Panc1 (cell line): ENCODE data around the gene LRMDA. TPM values are rescaled to one million over a fixed set of nuclear protein-coding genes. Genes with fewer than 3 reads are reported as not detected.

Experiments
- ATAC-seq: fragments of 200-7000 bp; cut with Tn5 transposase; 2 replicates; pipeline ENCODE4 v1.9.1; 2020; ENCODE audit warnings: mild to moderate bottlenecking, moderate library complexity
- BruUV-seq: library from RNA; stranded (reverse); fragments of 400-500 nt; replicated peaks from 2 replicates; lab custom pipeline; 2021; lab: Mats Ljungman, UMichigan
- CTCF ChIA-PET: fragments of 300-600 bp; sonication (Branson Sonifier 250); formaldehyde crosslinking; loops from one replicate; lab custom pipeline; 2022; ENCODE audit warnings: antibody characterized with exemption; lab: Charles Lee
- POLR2A ChIA-PET: fragments of 300-600 bp; sonication (Branson Sonifier 250); formaldehyde crosslinking; loops from one replicate; lab custom pipeline; 2022; ENCODE audit warnings: antibody characterized with exemption; lab: Charles Lee
- DNase-seq: peaks from one replicate; pipeline ENCODE4 v3.0.0-alpha.2; 2010; ENCODE audit warnings: low read depth, low spot score
- H3K27ac ChIP-seq: 2 replicates; pipeline ENCODE4 v1.5.1; 2011; ENCODE audit warnings: mild to moderate bottlenecking, low read length, inconsistent platforms
- H3K27me3 ChIP-seq: fragments of 200-500 bp; sonication (Bioruptor generic); 2 replicates; pipeline ENCODE4 v1.6.0; 2014; ENCODE audit warnings: low read length, inconsistent platforms; ENCODE audit not compliant: control insufficient read depth, insufficient read depth
- H3K36me3 ChIP-seq: fragments of 200-500 bp; sonication (Bioruptor generic); 2 replicates; pipeline ENCODE4 v1.5.1; 2014; ENCODE audit warnings: inconsistent platforms, mild to moderate bottlenecking, low read length, moderate library complexity; ENCODE audit not compliant: control insufficient read depth, insufficient read depth
- H3K4me1 ChIP-seq: 2 replicates; pipeline ENCODE4 v1.5.1; 2011; ENCODE audit warnings: inconsistent platforms, mild to moderate bottlenecking, low read length, moderate library complexity; ENCODE audit not compliant: control insufficient read depth, insufficient read depth
- H3K4me3 ChIP-seq, 2 experiments: 2 replicates each; pipeline ENCODE4 v1.5.1; 2011 to 2012; ENCODE audit warnings: low read depth in 2 of 2, low read length in 2 of 2, mild to moderate bottlenecking in 2 of 2, inconsistent platforms in 1 of 2, moderate library complexity in 1 of 2
- H3K9me3 ChIP-seq: fragments of 200-500 bp; sonication (Bioruptor generic); 2 replicates; pipeline ENCODE4 v1.5.1; 2014; ENCODE audit warnings: low read depth, mild to moderate bottlenecking, inconsistent platforms, low read length, moderate library complexity; ENCODE audit not compliant: control insufficient read depth, insufficient read depth
- CTCF ChIP-seq: fragments of 450-650 bp; IDR thresholded peaks from 2 replicates; pipeline ENCODE4 v1.5.1; 2017; ENCODE audit warnings: mild to moderate bottlenecking
- POLR2AphosphoS5 ChIP-seq: IDR thresholded peaks from 2 replicates; pipeline ENCODE4 v1.6.1; 2012; ENCODE audit warnings: mild to moderate bottlenecking, low read depth, low read length, moderate library complexity
- REST ChIP-seq, 2 experiments: IDR thresholded peaks; 2 replicates each; pipeline ENCODE4 v1.6.1; 2011 to 2012; ENCODE audit warnings: low read depth in 2 of 2, control low read depth in 1 of 2, low read length in 1 of 2, mild to moderate bottlenecking in 1 of 2, moderate library complexity in 1 of 2; ENCODE audit not compliant: insufficient read depth in 1 of 2
- SIN3A ChIP-seq: IDR thresholded peaks from 2 replicates; pipeline ENCODE4 v1.6.1; 2012; ENCODE audit warnings: low read depth, mild to moderate bottlenecking, low read length, moderate library complexity, borderline replicate concordance; ENCODE audit not compliant: insufficient read depth
- TCF7L2 ChIP-seq: IDR thresholded peaks from 2 replicates; pipeline ENCODE4 v1.6.1; 2011; ENCODE audit warnings: mild to moderate bottlenecking, low read depth, low read length, inconsistent platforms
- in situ Hi-C: cut with HindIII; loops from 2 replicates; pipeline ENCODE4 v1.10.0; 2016; ENCODE audit warnings: low sequenced_read_pairs, low pct_unique_long_range_greater_than_20kb
- intact Hi-C: fragments of 100-400 bp; cut with micrococcal nuclease; formaldehyde crosslinking; loops from one replicate; pipeline ENCODE4 v1.10.0; 2022; ENCODE audit not compliant: unreplicated experiment
- total RNA-seq: library from RNA; stranded (reverse); gene quantifications from one replicate; pipeline ENCODE4 v1.2.1, GENCODE V29; 2021; ENCODE audit not compliant: unreplicated experiment

Gene LRMDA
- total RNA-seq, 1 experiment from 2014 or later = 1.2 TPM

- no peak overlapping the region for H3K27ac ChIP-seq
- peaks cover 10% of the 10 kb centered on the region for H3K27me3 ChIP-seq
- ChIA-PET POLR2A (no interaction called here), CTCF (no interaction called here)
- no peaks in the 10 kb centered on the region for H3K9me3 ChIP-seq
- H3K4me1 ChIP-seq = no peaks in the 10 kb centered on the region
- DNase-seq = no peak
- no peak overlapping the region for H3K4me3 ChIP-seq
- no peak for ATAC-seq
- intact Hi-C loops = no loop called here
- in situ Hi-C loops = no loop called here
- no peak for TF ChIP-seq SIN3A
- TF ChIP-seq POLR2AphosphoS5 = no peak
- TF ChIP-seq REST (IDR thresholded peaks at IDR 0.05; ENCODE audit: insufficient read depth in 1 of 2, low read depth in 2 of 2, low read length in 1 of 2) = no peak
- no peak for TF ChIP-seq TCF7L2
- TF ChIP-seq CTCF = no peak
- H3K36me3 ChIP-seq = no peaks in the 10 kb centered on the region
- no TSS peak for BruUV-seq
Measured at GRCh38 chr10:75708060-75708459, 276.6 kb downstream of the LRMDA start.

- POLR2A ChIA-PET = no interaction called here
- DNase-seq (no peak), ATAC-seq (no peak)
- Histone ChIP-seq H3K27me3 (peaks cover 10% of the 10 kb centered on the region), H3K9me3 (no peaks in the 10 kb centered on the region), H3K27ac (no peak overlapping the region), H3K36me3 (no peaks in the 10 kb centered on the region), H3K4me3 (no peak overlapping the region), H3K4me1 (no peaks in the 10 kb centered on the region)
- intact Hi-C loops = no loop called here
- in situ Hi-C loops = no loop called here
- CTCF ChIA-PET = no interaction called here
- BruUV-seq = no TSS peak
- TF ChIP-seq CTCF (no peak), REST (IDR thresholded peaks at IDR 0.05; ENCODE audit: insufficient read depth in 1 of 2, low read depth in 2 of 2, low read length in 1 of 2) (no peak), POLR2AphosphoS5 (no peak), TCF7L2 (no peak), SIN3A (no peak)
Measured at GRCh38 chr10:75709245-75709644, 277.8 kb downstream of the LRMDA start.
